ENCODE measurements around the gene ALDH6A1. TPM values are rescaled to one million over a fixed set of nuclear protein-coding genes. Genes with fewer than 3 reads are reported as not detected.

The ALDH6A1 gene
- total RNA-seq, 1 experiment from 2014 or later: 43.0 TPM

DNA sequence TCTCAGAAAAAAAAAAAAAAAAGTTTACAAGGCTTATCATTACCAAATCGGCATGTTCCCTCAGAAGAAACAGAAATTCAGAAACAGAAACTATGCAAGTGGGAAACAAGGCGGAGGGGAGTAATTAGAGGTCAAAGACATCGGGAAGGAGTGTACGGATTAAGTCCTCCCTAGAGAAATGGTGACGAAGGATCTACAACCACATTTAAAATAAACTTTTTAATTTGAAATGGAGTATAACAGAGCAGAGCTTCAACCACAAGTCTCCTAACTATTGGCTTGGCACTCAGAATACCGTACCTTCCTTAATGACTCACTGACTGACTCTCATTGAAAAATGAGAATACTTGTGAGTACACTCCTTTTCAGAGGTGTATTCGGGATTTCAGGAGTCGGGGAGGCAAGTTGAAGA lies 66.1 kb downstream of the ALDH6A1 start:
- peak overlapping the region; percentile 42; the same call in 1 of the 2 replicates for H3K27ac ChIP-seq (ENCODE audit: low read length)
- H3K36me3 ChIP-seq (ENCODE audit: insufficient read depth, low read length): no peaks in the 10 kb centered on the region
- H3K4me3 ChIP-seq (ENCODE audit: low read length): peak overlapping the region; percentile 95
- H3K4me2 ChIP-seq (ENCODE audit: low read depth, low read length, poor library complexity, severe bottlenecking): peak overlapping the region; percentile 81
- H3K9ac ChIP-seq (ENCODE audit: low read length): peak overlapping the region; percentile 96
- no peaks in the 10 kb centered on the region for H4K20me1 ChIP-seq (ENCODE audit: insufficient read depth, low read depth, low read length)
- H2AFZ ChIP-seq (ENCODE audit: low read length): peak overlapping the region; percentile 88
- DNase-seq: no peak
- no peaks in the 10 kb centered on the region for H3K27me3 ChIP-seq (ENCODE audit: low read length)
- no peaks in the 10 kb centered on the region for H3K9me2 ChIP-seq (replicated peaks; ENCODE audit: insufficient read depth, low read length)
- H3K9me3 ChIP-seq (ENCODE audit: low read length): no peaks in the 10 kb centered on the region
- H3K4me1 ChIP-seq (ENCODE audit: low read length): peaks cover 20% of the 10 kb centered on the region
- peaks cover 25% of the 10 kb centered on the region for H3K79me2 ChIP-seq (ENCODE audit: low read length)

DNA sequence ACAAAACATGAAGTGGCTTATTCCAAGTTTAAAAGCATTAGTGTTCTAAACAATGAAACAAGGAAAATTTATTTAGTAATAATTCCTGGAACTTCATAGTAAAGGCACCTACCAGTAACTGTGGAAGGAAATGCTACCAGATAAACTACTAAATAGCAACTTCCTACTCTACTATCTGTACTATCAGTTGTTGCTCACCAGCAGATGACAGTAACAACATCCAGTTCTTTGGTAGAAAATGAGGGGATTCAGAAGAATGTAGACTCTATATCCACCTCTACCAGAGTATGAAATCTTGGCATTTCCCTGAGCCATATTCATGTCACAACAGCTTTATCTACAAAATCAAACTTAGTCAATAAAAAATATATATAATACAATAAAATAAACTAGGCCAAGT lies 68.3 kb downstream of the ALDH6A1 start:
- H3K4me1 ChIP-seq (ENCODE audit: low read length): peaks cover 20% of the 10 kb centered on the region
- H3K9me2 ChIP-seq (replicated peaks; ENCODE audit: insufficient read depth, low read length): no peaks in the 10 kb centered on the region
- no peak overlapping the region for H3K4me3 ChIP-seq (ENCODE audit: low read length)
- no peaks in the 10 kb centered on the region for H3K27me3 ChIP-seq (ENCODE audit: low read length)
- H4K20me1 ChIP-seq (ENCODE audit: insufficient read depth, low read depth, low read length): no peaks in the 10 kb centered on the region
- H3K9ac ChIP-seq (ENCODE audit: low read length): no peak overlapping the region
- H3K36me3 ChIP-seq (ENCODE audit: insufficient read depth, low read length): no peaks in the 10 kb centered on the region
- H3K27ac ChIP-seq (ENCODE audit: low read length): no peak overlapping the region
- no peak for DNase-seq
- H3K9me3 ChIP-seq (ENCODE audit: low read length): no peaks in the 10 kb centered on the region
- H3K4me2 ChIP-seq (ENCODE audit: low read depth, low read length, poor library complexity, severe bottlenecking): no peak overlapping the region
- no peak overlapping the region for H2AFZ ChIP-seq (ENCODE audit: low read length)
- peaks cover 31% of the 10 kb centered on the region for H3K79me2 ChIP-seq (ENCODE audit: low read length)

DNA sequence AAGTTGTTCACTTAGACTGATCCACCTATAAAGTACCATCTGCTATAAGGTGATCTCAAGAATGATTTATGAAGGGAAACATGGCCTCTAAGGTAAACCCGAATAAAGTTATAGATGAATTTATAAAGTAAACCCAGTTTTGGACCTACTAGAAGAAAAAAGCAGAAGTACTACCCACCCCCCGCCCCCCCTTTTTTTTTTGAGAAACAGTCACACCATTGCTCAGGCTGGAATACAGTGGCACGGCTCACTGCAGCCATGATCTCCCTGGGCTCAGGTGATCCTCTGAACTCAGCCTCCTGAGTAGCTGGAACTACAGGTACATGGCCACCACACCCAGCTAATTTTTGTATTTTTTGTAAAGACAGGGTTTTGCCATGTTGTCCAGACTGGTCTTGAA lies 69.1 kb downstream of the ALDH6A1 start:
- Histone ChIP-seq H3K9me2 (replicated peaks; ENCODE audit: insufficient read depth, low read length) (no peaks in the 10 kb centered on the region), H3K27me3 (ENCODE audit: low read length) (no peaks in the 10 kb centered on the region), H4K20me1 (ENCODE audit: insufficient read depth, low read depth, low read length) (no peaks in the 10 kb centered on the region), H2AFZ (ENCODE audit: low read length) (no peak overlapping the region), H3K27ac (ENCODE audit: low read length) (no peak overlapping the region), H3K79me2 (ENCODE audit: low read length) (peaks cover 31% of the 10 kb centered on the region), H3K4me3 (ENCODE audit: low read length) (no peak overlapping the region), H3K36me3 (ENCODE audit: insufficient read depth, low read length) (peaks cover 5% of the 10 kb centered on the region; the same call in 1 of the 2 replicates), H3K9me3 (ENCODE audit: low read length) (no peaks in the 10 kb centered on the region), H3K4me2 (ENCODE audit: low read depth, low read length, poor library complexity, severe bottlenecking) (no peak overlapping the region), H3K9ac (ENCODE audit: low read length) (no peak overlapping the region), H3K4me1 (ENCODE audit: low read length) (peaks cover 20% of the 10 kb centered on the region)
- DNase-seq: peak; percentile 55

DNA sequence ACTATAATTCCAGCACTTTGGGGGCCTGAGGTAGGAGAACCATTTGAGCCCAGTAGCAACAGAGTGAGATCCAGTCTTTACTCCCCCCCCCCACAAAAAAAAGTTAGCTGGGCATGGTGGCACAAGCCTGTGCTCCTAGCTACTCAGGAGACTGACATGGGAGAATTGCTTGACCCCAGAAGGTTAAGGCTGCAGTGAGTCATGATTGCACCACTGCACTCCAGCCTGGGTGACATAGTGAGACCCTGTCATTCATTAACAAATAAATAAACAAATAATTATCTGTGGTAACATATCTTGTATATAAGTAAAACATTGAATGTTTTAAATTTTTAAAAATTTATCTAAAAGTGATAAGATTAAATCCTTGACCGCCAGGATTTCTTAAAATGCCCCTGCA lies 70.0 kb downstream of the ALDH6A1 start:
- H3K9ac ChIP-seq (ENCODE audit: low read length): no peak overlapping the region
- no peaks in the 10 kb centered on the region for H3K27me3 ChIP-seq (ENCODE audit: low read length)
- no peak overlapping the region for H2AFZ ChIP-seq (ENCODE audit: low read length)
- H3K36me3 ChIP-seq (ENCODE audit: insufficient read depth, low read length): peaks cover 9% of the 10 kb centered on the region; the same call in 1 of the 2 replicates
- H3K79me2 ChIP-seq (ENCODE audit: low read length): peaks cover 31% of the 10 kb centered on the region
- no peak for DNase-seq
- H3K4me3 ChIP-seq (ENCODE audit: low read length): no peak overlapping the region
- H3K9me3 ChIP-seq (ENCODE audit: low read length): no peaks in the 10 kb centered on the region
- no peaks in the 10 kb centered on the region for H3K9me2 ChIP-seq (replicated peaks; ENCODE audit: insufficient read depth, low read length)
- no peak overlapping the region for H3K27ac ChIP-seq (ENCODE audit: low read length)
- H3K4me2 ChIP-seq (ENCODE audit: low read depth, low read length, poor library complexity, severe bottlenecking): no peak overlapping the region
- H3K4me1 ChIP-seq (ENCODE audit: low read length): peaks cover 13% of the 10 kb centered on the region
- H4K20me1 ChIP-seq (ENCODE audit: insufficient read depth, low read depth, low read length): no peaks in the 10 kb centered on the region

DNA sequence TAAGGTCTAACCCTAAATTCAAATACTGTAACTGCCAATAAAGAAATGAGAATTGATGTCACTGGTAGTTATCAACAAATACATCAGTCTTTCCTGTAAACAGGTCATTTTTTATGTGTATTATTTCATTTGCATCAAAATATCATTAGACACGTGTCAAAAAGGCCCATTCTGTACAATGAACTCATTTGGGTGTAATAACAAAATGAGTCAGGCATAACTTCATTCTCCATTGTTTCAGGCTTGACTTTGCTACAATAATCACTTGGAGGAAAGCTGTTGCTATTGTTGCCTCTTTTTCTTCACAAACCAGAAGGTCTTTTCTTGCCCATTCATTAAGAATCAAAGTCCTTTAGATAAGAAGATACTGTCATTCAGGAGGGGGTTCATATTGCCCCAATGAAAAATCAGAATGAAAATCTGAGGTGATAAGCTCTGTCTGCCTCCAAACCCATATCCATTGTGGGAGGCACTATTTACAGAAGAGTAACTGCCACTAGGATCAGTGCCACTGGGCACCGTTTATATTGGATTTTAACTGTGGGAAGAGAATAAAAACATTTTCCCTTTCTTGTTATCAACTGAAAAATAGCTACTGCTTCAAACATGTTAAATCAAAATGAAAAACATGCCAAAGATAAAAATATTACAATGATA lies 75.3 kb downstream of the ALDH6A1 start:
- no peak overlapping the region for H3K4me2 ChIP-seq (ENCODE audit: low read depth, low read length, poor library complexity, severe bottlenecking)
- H4K20me1 ChIP-seq (ENCODE audit: insufficient read depth, low read depth, low read length): no peaks in the 10 kb centered on the region
- DNase-seq: no peak
- 0 out of 2 replicates have a peak, but pooled peaks cover 7% of the 10 kb centered on the region for H3K79me2 ChIP-seq (ENCODE audit: low read length)
- H3K9ac ChIP-seq (ENCODE audit: low read length): no peak overlapping the region
- no peak overlapping the region for H3K27ac ChIP-seq (ENCODE audit: low read length)
- H3K9me2 ChIP-seq (replicated peaks; ENCODE audit: insufficient read depth, low read length): no peaks in the 10 kb centered on the region
- H3K36me3 ChIP-seq (ENCODE audit: insufficient read depth, low read length): peaks cover 16% of the 10 kb centered on the region; the same call in 1 of the 2 replicates
- H3K4me1 ChIP-seq (ENCODE audit: low read length): no peaks in the 10 kb centered on the region
- no peaks in the 10 kb centered on the region for H3K27me3 ChIP-seq (ENCODE audit: low read length)
- H3K4me3 ChIP-seq (ENCODE audit: low read length): no peak overlapping the region
- no peak overlapping the region for H2AFZ ChIP-seq (ENCODE audit: low read length)
- H3K9me3 ChIP-seq (ENCODE audit: low read length): no peaks in the 10 kb centered on the region

Other genes with a start within 250 kb of the ALDH6A1 start
- 10.0 and 11.3 TPM in 2 replicates for gene PTGR2, start 232.6 kb downstream of the ALDH6A1 start, total RNA-seq (2014; rRNA removed; shearing (Covaris generic); ENCODE audit: low replicate concordance)
- 63.5 and 73.8 TPM in 2 replicates for gene ZNF410, start 197.6 kb downstream of the ALDH6A1 start, total RNA-seq (2014; rRNA removed; shearing (Covaris generic); ENCODE audit: low replicate concordance)
- 4.1 and 5.8 TPM in 2 replicates for gene FAM161B, start 134.4 kb downstream of the ALDH6A1 start, total RNA-seq (2014; rRNA removed; shearing (Covaris generic); ENCODE audit: low replicate concordance)
- gene COQ6, start 134.2 kb downstream of the ALDH6A1 start, total RNA-seq (2014; rRNA removed; shearing (Covaris generic); ENCODE audit: low replicate concordance): 45.2 and 48.8 TPM in 2 replicates
- gene ENTPD5, start 65.2 kb downstream of the ALDH6A1 start, total RNA-seq (2014; rRNA removed; shearing (Covaris generic); ENCODE audit: low replicate concordance): 22.3 and 26.3 TPM in 2 replicates
- gene BBOF1, start 65.1 kb downstream of the ALDH6A1 start, total RNA-seq (2014; rRNA removed; shearing (Covaris generic); ENCODE audit: low replicate concordance): 2.0 and 6.1 TPM in 2 replicates
- 17.1 and 34.0 TPM in 2 replicates for gene LIN52, start 503 bp upstream of the ALDH6A1 start, total RNA-seq (2014; rRNA removed; shearing (Covaris generic); ENCODE audit: low replicate concordance)
- not detected in 2 replicates for gene VSX2, start 155.0 kb upstream of the ALDH6A1 start, total RNA-seq (2014; rRNA removed; shearing (Covaris generic); ENCODE audit: low replicate concordance)
- gene ABCD4, start 218.5 kb upstream of the ALDH6A1 start, total RNA-seq (2014; rRNA removed; shearing (Covaris generic); ENCODE audit: low replicate concordance): 49.2 and 64.1 TPM in 2 replicates